Naive thymus-derived CD8-positive, alpha-beta T cell (primary cell): ENCODE results near the gene CUL5. TPM values are rescaled to one million over a fixed set of nuclear protein-coding genes. Genes with fewer than 3 reads are reported as not detected.

Experiments
- polyA plus RNA-seq, 3 donors: library from polyadenylated mRNA; unstranded; fragments of 300-500 nt; fragmentation: Illumina TruSeq; gene quantifications; one replicate each; pipeline ENCODE4 v1.2.3, GENCODE V29; 2021
- total RNA-seq, 8 experiments: library from RNA in 2 of 8; stranded (reverse) in 2 of 8; gene quantifications; one replicate each; pipeline ENCODE4 v1.2.3 and lab custom pipeline; 2021 to 2026

The CUL5 gene
- total and polyA plus RNA-seq, 5 experiments from 2014 or later = 31.7 to 44.2 (median 38.2) TPM

Other genes with a start within 250 kb of the CUL5 start
- gene SLC35F2, start 150.1 kb upstream of the CUL5 start, total RNA-seq = 1 to 10 TPM; 3.6 to 4.0 TPM
- gene SLC35F2, start 150.1 kb upstream of the CUL5 start, polyA plus RNA-seq = 1 to 10 TPM; 2.1 to 5.6 (median 4.1) TPM
- gene RAB39A, start 80.5 kb upstream of the CUL5 start, total RNA-seq = under 1 TPM in 1 of 2 experiments, not detected in 1; 0.18 TPM
- gene RAB39A, start 80.5 kb upstream of the CUL5 start, polyA plus RNA-seq = not detected
- gene ACAT1, start 112.7 kb downstream of the CUL5 start, total RNA-seq = 10 to 100 TPM; 30.7 to 33.1 TPM
- 10 to 100 TPM; 29.6 to 32.9 (median 29.7) TPM for gene ACAT1, start 112.7 kb downstream of the CUL5 start, polyA plus RNA-seq
- gene NPAT, start 213.7 kb downstream of the CUL5 start, total RNA-seq = 10 to 100 TPM; 73.9 to 75.8 TPM
- 10 to 100 TPM; 34.9 to 52.8 (median 47.0) TPM for gene NPAT, start 213.7 kb downstream of the CUL5 start, polyA plus RNA-seq
- gene ATM, start 214.2 kb downstream of the CUL5 start, total RNA-seq = 100 to 1,000 TPM; 792 to 837 TPM
- gene ATM, start 214.2 kb downstream of the CUL5 start, polyA plus RNA-seq = 100 to 1,000 TPM; 105 to 164 (median 121) TPM